ENCODE data around the gene HHLA2.
A peak's percentile ranks its signal among the peaks of the same experiment; 100 is the strongest.

Gene HHLA2

DNA sequence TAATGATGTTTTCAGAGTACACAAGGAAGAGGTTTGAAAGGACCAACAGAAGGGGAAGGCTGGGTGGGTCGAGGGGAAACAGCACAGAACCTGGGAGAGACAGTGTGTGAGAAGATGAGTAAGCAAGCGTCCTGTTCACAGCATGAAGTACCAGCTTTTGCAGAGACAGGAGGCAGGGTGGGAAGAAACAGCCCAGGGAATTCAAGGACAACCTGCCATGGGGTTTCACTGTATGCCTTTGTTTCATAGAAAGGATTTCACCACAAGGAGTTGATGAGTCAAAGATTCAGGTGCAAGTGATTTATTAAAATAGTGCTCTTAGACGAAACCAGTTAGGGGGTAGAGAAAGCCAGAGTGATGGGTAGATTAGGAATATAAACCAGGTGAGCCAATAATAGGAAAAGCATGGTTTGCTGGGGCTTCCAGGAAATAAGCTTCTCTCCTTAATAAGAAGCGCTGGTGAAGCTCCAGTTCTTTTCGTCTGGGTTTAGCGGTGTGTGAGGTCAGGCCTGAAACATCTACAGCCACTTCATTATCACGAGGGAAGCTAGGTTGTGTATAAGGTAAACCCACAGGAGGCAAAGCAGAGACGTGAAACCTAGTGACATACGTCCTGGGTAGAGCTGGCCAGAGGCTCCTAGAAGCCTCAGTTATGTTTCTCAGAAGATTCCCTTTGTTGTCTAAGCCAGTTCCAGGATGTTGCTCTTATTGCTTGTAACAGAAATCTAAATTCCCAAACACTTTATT lies 3.9 kb downstream of the HHLA2 start:
- DNase-seq: no peak

DNA sequence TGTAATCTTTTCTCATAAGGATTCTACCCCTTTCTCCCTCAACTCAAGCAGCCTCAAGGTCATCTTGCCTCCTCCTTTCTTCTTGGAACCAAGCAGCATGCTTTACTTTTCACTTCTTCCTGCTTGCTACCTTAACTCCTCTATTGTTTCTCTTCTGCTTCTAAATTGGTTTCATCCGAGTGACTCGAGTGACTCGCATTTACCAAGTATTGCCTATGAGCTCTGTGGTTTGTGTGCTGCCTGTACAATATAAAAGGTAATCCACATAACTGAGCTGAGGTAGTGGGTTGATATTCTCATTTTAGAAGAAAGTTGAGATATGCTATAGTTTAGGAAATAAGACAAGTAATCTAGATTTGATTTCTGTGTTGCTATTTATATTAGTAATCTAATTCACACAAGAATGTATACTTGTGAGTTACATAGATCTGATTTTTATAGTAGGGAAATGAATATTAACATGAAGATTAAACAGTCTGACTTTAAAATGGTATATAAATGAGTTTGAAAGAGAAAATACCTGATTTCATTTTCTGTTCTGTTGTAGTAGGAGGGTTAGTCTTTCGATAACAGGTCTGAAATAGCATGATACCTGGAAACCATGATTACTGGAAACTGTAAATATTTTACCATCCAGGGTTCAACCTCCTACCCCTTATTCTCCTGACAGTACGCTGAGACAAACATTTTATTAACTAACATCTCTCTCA lies 5.5 kb downstream of the HHLA2 start:
- DNase-seq: no peak

DNA sequence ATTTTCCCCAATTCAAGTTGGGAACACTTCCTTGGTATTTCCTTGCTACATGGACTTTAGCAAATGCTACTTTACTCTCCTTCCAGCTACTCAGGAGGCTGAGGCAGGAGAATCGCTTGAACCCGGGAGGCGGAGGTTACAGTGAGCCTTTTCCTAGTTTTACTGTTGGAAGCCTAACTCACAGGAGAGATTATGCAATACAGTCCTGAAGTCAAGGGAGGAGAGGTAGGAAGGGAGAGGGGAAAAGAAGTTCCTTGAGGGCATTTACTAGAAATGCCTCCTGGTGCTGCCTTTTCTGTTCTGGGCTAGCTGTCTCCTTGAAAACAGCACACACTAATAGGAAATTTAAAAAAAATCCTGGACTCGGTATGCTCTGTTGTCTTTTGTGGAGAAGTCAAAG lies 6.2 kb downstream of the HHLA2 start:
- DNase-seq: no peak

DNA sequence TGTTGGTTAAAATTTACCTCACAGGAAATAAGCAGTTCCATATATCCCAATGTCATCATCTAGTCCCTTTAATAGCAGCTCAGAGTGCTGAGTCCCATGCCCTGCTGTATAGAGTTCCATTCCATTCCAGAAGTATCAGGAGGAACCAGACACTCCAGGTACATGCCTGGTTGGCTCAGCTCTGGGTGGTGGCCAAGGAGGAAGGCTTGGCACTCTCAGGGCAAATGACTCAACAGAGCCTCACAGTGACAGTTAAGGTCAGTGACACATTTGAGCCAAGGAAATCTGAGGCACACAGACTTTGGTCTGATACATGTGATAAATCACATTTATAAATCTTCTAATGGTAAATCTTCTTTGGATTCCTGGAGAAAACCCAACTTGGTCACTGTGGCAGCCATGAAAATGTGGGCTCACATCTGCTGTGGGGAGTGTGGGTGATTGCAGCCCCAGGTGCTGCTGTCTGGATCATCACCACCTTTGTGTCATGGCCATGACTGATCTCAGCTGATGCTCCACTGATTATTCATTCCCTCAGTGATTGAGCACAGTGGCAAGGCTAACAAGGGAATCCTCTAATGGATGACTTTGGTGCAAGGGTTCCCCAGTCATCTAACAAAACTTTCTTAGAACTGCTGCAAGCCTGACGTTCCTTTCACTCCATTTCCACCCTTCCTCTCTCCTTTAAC lies 9.3 kb downstream of the HHLA2 start:
- DNase-seq: no peak

DNA sequence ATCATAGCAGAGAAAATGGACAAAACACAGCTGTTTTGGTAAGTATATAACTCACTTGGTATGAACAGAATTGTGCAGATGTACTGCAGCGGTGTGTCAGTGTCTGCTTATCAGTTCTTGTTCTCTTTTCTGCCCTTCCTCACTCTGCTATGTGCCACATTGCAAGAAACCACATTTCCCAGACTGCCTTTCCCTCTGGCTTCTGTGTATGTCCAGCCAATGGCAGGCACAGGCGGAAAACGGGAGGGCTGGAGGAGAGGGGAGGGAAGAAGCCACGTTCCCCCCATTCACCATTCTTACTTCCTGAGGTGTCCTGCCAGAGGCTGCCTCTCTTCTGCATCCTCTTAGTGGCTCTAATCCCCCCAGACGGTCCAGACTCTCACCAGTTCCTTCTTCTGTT lies 15.4 kb downstream of the HHLA2 start:
- DNase-seq: peak; percentile 79 to 83

DNA sequence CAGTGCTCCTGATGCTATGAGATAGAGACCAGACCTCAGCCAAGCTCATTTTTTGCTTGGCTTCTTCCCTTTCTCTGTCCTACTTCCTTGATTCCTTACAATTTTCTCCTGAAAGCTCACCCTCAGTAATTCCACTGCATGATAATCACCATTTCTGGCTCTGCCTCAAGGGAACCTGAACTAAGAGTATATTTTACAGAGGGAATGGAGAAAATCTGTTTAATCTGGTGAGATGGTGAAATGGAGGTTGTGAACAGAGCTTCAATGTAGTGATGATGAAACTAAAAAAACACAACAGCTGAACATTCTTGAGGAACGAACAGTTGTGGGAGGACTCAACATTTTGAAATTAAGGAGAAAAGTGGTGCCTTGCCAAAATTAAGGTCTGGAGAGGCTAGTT lies 16.3 kb downstream of the HHLA2 start:
- no peak for DNase-seq

DNA sequence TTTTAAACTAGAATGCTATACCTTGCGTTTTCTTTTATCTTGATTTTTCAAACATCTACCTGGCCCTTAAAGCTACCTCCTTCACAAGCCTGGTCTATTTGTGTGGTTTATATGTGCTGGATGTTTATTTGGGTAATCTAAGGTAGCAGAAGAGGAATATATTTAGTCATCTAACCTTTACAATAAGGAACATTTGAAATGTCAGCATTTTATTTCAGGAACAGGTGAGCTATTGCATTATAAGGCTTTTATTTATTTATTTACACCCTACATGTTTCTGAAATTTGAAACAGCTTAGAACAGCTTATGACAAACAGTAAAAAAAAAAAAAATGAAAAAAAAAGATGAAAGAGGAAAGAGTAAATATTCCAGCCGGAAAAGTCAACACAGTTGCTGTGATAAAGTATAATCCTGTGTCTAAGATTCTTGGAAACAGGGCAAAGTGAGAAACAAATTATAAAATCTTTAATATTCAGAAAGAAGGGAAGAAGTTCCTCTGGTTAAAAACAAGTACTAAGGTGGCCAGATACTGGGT lies 19.5 kb downstream of the HHLA2 start:
- DNase-seq: no peak

DNA sequence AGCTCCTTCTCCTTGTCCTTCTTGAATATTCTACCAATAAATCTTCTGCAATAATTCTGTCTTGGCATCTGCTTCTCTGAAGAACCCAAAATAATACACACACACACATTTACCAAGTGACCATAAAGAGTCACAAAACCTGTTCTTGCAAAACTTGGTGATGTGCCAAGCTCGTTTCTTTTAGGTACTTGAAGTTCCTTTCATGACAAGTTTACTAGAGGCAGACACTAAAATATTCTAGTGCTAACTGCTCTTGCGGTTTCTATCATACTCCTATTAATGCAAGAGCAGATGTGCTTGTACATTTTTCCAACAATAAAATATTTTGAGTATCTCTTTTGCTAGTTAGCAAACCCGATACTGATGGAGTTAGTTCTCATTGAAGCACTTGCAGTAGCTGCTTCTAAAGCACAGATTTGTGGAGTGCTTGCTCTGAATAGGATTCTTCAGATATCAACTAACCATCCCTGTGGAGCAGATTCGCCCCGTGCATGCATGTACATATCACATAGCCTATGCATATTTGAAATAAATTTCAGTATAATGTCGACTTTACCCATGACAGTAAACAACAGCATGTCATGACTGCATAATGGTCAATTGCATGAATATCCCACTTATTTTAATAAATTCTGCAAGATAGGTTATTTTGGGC lies 23.2 kb downstream of the HHLA2 start:
- no peak for DNase-seq

DNA sequence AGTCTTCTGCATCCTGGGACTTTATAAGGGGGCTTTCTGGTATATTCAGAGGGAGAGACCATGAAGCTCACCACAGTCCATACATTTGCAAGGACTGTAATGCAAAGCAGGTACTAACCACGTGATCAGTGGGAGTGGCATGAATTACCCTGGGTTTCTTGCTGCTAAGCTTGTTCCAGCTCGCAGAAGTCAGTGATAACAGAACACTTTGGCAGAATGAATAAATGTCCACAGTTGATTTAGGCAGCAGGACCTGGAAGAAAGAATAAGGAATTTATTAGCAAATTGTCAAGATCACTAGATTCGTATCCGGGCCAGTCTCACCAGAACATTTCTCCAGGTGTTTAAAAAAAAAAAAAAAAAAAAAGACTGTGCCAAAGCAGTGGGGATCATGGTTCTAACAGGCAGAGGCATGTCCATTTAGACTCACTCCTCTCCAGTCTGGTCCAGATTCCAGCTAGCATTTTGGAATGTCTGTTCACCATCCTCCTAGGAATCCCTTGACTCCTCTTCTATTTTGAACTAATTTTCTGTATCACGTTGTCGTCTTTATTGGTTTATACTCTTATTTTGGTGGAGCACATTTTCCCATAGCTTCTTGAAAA lies 24.5 kb downstream of the HHLA2 start:
- DNase-seq: no peak

DNA sequence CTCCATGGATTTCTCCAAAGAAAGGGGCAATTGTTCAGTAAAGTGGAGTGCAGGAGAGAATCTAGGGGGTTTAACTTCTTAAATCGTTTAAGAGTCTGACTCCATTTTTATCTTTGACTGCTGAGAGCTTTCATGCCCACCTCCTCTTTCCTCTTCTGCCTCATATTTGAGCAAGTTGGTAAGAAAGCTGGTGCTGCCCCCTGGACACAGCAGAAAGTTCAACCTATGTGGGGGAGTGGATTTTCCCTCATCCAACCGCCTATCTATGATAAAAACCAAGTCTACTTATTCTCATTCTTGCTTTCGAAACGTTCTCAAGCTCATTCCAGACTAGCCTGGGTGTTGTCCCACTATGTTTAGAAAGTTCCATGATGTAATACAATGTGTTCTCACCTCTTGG lies 26.0 kb downstream of the HHLA2 start:
- peak; percentile 44 to 49 for DNase-seq

DNA sequence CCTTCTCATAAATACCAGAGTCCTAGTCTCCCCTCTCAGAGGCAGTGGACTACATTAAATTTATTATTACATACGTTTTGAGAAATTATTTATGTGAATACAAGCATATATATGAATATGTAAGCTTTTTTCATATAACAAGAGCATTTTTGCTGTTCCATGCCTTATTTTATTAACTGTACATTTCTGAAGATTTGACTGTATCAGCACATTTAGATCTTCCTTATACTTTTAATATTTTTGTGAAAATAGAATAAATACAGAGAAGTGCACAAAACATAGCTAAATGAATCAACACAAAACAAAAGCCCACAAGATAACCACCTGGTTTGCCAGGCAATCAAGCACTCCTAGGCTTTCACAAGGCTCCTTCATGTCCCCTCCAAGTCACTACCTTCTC lies 27.8 kb downstream of the HHLA2 start:
- DNase-seq: no peak

DNA sequence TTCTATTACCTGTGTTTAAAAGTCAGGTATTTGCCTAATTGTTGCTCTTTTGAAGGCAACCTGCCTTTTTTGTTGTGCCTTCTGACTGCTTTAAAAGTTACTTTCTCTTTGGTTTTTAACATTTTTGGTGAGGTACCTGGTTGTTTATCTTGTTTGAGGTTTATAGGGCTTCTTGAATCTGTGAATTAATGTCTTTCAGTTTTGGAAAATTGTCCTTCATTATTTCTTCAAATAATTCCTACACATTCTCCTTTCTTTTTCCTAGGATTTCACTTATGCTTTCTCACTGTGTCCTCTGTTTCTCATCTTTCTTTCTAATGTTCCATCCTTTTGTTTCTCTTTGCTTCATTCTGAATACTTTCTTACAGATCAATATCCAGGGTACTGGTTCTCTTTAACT lies 30.8 kb downstream of the HHLA2 start:
- DNase-seq: no peak

DNA sequence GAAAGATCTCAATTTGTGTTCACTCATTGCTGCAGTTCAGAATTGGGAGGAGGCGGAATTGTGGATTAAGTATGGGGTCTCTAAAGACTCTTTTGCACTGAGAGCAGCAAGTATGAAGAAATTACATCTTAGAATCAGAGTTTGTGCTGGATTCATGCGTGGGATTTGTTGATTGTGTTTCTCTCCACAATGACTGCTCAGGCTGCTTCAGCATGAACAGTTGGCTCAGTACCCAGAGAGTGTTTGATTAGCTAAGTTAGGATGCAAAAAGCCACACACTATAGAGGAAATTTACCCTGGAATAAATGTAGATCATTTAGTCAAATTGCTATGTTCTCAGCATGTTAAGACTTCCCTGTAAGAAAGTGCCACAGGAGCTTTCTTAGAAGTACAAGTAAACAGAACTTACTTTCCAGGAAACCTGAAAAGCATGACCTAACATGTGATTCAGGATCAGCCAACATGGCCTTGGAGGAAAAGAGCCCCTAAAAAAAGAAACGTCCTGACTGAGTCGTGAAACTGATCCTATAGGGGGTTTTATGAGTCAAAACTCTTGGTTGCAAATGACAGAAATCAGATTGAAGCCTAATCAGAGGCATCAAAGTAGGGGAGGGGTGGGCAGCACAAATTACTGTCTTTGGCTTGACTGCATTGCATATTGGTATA lies 32.6 kb downstream of the HHLA2 start:
- no peak for DNase-seq

DNA sequence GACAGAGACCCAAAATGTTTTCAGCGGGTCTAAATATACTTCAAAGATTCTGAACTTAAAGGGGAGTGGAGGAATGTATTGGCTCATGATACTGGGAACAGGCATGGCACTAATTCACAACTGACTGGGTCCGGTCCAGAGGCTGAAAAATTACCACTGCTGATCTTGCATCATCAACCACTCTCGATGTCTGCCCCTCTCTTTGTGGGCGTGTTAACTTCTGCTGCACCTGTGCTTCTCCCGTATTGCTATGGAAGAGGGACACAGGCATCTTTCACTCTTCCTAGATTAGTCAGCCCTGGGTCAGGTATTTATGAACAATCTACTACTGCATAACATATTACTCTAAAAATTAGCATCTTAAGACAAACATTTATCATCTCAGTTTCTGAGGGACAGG lies 33.2 kb downstream of the HHLA2 start:
- DNase-seq: no peak

DNA sequence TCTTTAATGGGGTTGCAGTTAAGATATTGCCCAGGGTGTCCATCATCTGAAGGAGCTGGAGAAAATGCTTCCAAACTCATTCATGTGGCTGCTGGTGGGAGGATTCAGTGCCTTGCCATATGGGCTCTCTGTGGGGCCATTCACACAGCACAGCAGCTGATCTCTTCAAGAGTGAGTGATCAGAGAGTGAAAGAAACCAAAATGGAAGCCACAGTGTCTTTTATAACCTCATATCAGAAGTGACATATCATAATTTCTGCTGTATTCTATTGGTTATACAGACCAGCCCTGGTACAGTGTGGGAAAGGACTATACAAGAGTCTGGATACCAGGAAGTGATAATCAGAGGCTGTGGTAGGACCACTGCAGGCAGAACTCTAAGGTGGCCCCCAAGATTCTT lies 33.6 kb downstream of the HHLA2 start:
- DNase-seq: no peak

DNA sequence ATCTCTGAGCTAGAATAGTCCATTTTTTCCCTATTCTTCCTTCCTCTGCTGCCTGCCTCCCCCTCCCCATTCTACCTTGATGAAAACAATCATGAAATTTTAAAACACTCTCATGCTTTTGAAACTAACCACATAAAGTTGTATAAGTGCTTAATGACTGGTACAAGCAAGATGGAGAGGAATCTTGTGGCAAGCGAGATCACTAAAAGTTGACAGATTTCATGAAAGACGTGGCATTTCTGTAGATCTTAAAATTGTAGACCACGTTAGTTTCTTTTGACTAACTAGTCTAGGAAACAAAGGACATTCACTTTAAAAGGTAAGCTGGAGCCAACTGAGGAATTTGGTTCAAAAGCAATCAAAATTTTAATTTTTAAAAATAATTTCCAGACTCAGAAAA lies 35.4 kb downstream of the HHLA2 start:
- DNase-seq: no peak

DNA sequence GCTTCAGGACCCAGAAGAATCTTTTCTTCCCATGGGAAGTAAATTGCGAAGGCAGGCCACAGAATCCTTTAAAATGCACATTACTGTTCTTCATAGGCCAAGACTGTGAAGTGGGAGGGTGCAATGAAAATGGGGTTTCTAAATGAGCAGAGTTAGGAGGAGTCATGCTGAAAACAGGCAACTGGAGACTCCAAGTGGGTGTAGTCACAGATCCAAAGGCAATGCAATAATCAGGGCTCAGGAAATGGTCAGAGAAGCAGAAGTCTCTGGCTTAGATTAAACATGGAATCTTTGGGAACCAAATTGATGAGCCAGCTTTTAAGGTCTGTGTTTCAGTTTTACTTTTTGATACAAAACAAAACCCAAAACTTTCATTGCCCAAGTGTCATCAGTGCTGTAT lies 37.6 kb downstream of the HHLA2 start:
- no peak for DNase-seq

DNA sequence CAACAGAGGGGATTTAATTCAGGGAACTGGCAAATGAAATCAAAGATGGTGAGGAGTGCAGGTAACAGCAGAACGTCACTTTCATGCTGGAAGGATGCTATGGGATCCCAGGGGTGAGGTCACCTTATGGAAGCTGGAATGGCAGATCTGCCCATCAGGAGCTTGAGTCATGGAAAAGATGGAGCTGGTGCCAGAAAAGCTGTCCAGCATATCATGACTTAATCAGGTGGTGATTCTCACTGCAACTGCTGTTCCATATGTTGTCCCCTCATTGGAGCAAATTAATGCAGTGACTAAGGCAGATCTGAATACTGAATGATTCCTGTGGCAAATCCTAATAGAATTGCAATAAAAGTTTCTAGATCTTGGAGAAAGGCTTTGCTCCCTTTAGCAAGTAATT lies 38.4 kb downstream of the HHLA2 start:
- DNase-seq: no peak

DNA sequence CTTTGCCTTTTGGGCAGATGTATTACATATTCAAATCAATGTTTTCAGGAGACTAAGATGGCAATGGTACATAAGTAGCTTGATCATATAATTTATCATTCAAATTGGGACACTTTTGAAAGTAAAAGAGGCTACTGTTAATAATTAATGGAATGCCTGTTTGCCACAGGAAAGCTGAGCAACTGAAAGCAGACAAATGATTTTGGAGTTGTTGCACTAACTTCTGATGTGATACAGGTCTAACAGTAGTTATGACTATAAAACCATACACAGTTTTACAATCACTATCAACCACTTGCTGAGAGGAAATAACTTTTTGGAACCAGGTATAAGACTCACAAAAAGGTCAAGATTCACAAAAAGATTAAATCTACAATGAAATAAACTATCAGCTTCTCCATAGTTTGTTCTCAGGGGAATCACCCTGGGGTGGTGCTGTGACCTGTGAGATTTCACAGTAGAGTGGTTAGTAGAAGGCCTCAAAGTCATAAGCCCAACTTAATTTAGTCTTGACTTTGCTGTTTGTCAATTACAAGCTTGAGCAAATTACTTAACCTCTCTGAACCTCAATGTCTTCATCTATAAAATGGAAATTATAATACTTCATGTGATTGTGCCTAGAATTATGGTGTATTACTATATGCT lies 42.7 kb downstream of the HHLA2 start:
- DNase-seq: no peak

DNA sequence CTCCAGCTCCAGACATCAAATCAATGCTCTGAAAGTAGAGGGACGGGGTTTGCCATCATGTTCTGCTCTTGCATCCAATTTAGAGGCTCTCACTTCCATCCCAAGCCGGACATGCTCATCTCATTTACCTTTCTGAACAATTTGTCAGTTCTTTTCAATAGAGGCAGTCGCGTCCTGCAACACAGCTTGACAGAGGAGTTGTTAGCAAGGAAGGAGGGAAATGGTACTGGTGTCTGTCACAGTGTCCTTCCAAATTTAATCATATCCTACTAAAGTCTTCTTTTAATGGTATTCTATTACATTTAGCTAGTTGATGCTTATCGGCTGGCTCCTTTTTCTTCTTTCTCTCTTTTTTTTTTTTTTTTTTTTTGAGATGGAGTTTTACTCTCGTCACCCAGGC lies 45.6 kb downstream of the HHLA2 start:
- no peak for DNase-seq

DNA sequence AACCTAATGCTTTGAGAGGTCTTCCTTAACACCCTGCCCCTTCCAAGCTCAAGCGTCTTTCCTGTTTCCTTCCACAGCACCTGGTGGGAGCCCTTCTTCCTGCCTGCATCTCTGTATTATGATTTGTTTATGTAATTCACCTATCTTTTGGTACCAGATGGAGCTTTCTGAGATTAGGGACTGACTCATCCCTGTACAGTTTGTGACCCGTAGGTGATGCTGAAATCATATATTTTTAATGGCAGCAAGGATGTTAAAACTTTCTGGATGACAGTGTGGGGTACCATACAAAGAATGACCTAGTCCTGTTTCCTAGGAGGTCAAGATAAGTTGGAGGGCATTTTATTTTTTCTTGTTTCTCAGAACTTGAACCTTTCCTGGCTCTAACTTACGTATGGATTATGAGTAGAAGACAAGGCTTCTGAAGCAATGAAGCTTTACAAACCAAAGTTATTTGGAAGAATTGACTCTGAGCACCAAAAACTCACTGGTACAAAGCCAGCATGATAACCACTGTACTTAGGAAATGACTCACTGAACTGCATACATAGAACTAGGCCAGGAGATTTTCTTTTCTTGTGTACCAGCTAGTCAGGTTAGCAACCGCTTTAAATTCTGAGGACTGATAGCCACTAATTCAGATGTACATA lies 46.6 kb downstream of the HHLA2 start:
- no peak for DNase-seq

All from Kasumi-1 (cell line).